ENCODE measurements around the gene ZCWPW1. TPM values are rescaled to one million over a fixed set of nuclear protein-coding genes. Genes with fewer than 3 reads are reported as not detected.

ZCWPW1 gene
- total and polyA plus RNA-seq, 2 of the 8 experiments (the other 6 are each of a cell fraction or from before 2014, with no cell fraction given): 0.51 to 1.4 TPM

- Histone ChIP-seq H2AK5ac (ENCODE audit: low read depth, low read length) (no peak overlapping the region), H3K79me1 (ENCODE audit: low read depth, low read length) (no peaks in the 10 kb centered on the region), H3K4me1 (replicated peaks in 1 of 4; ENCODE audit: control insufficient read depth in 3 of 4, insufficient read depth in 4 of 4, low read length in 3 of 4) (peaks cover 0 to 5% (median 2%) of the 10 kb centered on the region in 4 experiments; a peak in 3 of 7 replicates), H2BK20ac (ENCODE audit: low read length) (no peak overlapping the region; the same call in 1 of the 2 replicates), H2AFZ (ENCODE audit: low read length) (no peak overlapping the region; the same call in 1 of the 2 replicates), H3K23ac (ENCODE audit: insufficient read length) (no peak overlapping the region), H3K79me2 (ENCODE audit: control insufficient read depth in 1 of 2, insufficient read depth in 2 of 2, low read length in 2 of 2) (no peaks in the 10 kb centered on the region), H3K36me3 (ENCODE audit: control insufficient read depth in 2 of 4, insufficient read depth in 4 of 4, low read length in 3 of 4) (no peaks in the 10 kb centered on the region), H3K14ac (ENCODE audit: insufficient read length) (no peak overlapping the region), H3K23me2 (ENCODE audit: low read depth, low read length) (no peaks in the 10 kb centered on the region), H3K27ac (ENCODE audit: low read depth, low read length) (no peak overlapping the region), H4K8ac (ENCODE audit: extremely low read depth, insufficient read depth, low read length) (no peak overlapping the region; the same call in none of the 2 replicates), H3K4me2 (ENCODE audit: insufficient read depth in 1 of 2, low read depth in 2 of 2, low read length in 2 of 2) (no peak overlapping the region), H4K5ac (ENCODE audit: insufficient read length, low read depth, low read length) (no peak overlapping the region), H2BK12ac (ENCODE audit: low read depth, low read length) (peak overlapping the region; percentile 60; the same call in 1 of the 2 replicates), H3K56ac (replicated peaks; ENCODE audit: insufficient read length, low read depth, low read length) (no peak overlapping the region), H3K4me3 (ENCODE audit: extremely low read depth in 1 of 4, insufficient read depth in 2 of 4, low read depth in 3 of 4, low read length in 4 of 4) (no peak overlapping the region), H2BK120ac (replicated peaks; ENCODE audit: low read depth, low read length) (no peak overlapping the region), H2BK5ac (ENCODE audit: low read depth, low read length) (peak overlapping the region; percentile 81; the same call in 1 of the 2 replicates), H3K4ac (replicated peaks; ENCODE audit: insufficient read length, low read depth, low read length) (no peak overlapping the region), H4K20me1 (replicated peaks in 1 of 2; ENCODE audit: control insufficient read depth in 1 of 2, insufficient read depth in 2 of 2, low read length in 2 of 2) (no peaks in the 10 kb centered on the region), H4K91ac (replicated peaks; ENCODE audit: insufficient read length, low read length) (no peak overlapping the region), H3K27me3 (replicated peaks in 1 of 4; ENCODE audit: control insufficient read depth in 3 of 4, extremely low read depth in 1 of 4, insufficient read depth in 3 of 4, low read length in 3 of 4) (no peaks in the 10 kb centered on the region), H3K9me3 (ENCODE audit: insufficient read depth in 2 of 2, low read depth in 1 of 2, low read length in 1 of 2) (no peaks in the 10 kb centered on the region), H2BK15ac (ENCODE audit: low read length) (peak overlapping the region; percentile 88; the same call in 1 of the 2 replicates), H3K18ac (ENCODE audit: extremely low read depth, low read length) (no peak overlapping the region; the same call in 1 of the 2 replicates), H3K9ac (replicated peaks in 1 of 4; ENCODE audit: extremely low read depth in 1 of 4, low read depth in 3 of 4, low read length in 3 of 4) (no peak overlapping the region)
- CTCF ChIA-PET (ENCODE audit: partially characterized antibody): interaction anchor here (0.7 to 5.0 kb wide), 11 partner anchors 10 to 598 kb away, joined by 3 to 53 read pairs (median 6); partner anchors contain the start of genes FBXO24 and LRCH4
- WGBS, 2 experiments (ENCODE audit: extremely low coverage in 1 of 2, insufficient coverage in 1 of 2, insufficient read length in 1 of 2, insufficient replicate concordance in 2 of 2, low coverage in 1 of 2, low lambda C conversion rate in 2 of 2, missing lambda C conversion rate in 1 of 2): 84% methylated on average over 14 of the region's 14 CpGs; no CpG with 5 or more reads in 1 of the 2 experiments
- DNase-seq (ENCODE audit: low read depth in 1 of 2, low spot score in 2 of 2) (no peak), FAIRE-seq (no peak)
- no peak for TF ChIP-seq MAX (IDR thresholded peaks at IDR 0.05)
- TF ChIP-seq CREB1 (IDR thresholded peaks at IDR 0.05): no peak
- no peak for TF ChIP-seq SP2 (IDR thresholded peaks at IDR 0.05; ENCODE audit: low read length)
- no peak for TF ChIP-seq POLR2AphosphoS5 (IDR thresholded peaks at IDR 0.05; ENCODE audit: low read depth, low read length)
- no peak for TF ChIP-seq CEBPB (IDR thresholded peaks at IDR 0.05; ENCODE audit: low read depth, low read length)
- 0 out of 2 replicates have a peak, but pooled peaks have one; percentile 25 for TF ChIP-seq BACH1 (IDR thresholded peaks at IDR 0.05; ENCODE audit: low read length)
- no peak for TF ChIP-seq RXRA (IDR thresholded peaks at IDR 0.05; ENCODE audit: insufficient read depth, low read depth, low read length)
- peak; percentile 23; the same call in 1 of the 2 replicates for TF ChIP-seq USF2 (IDR thresholded peaks at IDR 0.05; ENCODE audit: low read length)
- POLR2A ChIA-PET (ENCODE audit: partially characterized antibody): interaction anchor here (0.6 to 6.2 kb wide), 10 partner anchors 9 to 182 kb away, joined by 3 to 62 read pairs (median 3); partner anchors contain the start of genes AGFG2, MEPCE, PPP1R35 and ZCWPW1
Measured at GRCh38 chr7:100444311-100445278, 16.1 kb upstream of the ZCWPW1 start.
